Keratinocyte (primary cell): ENCODE data around the gene MAGED2. TPM values are rescaled to one million over a fixed set of nuclear protein-coding genes. Genes with fewer than 3 reads are reported as not detected.

Experiments
- DNase-seq: peaks from one replicate; pipeline ENCODE4 v3.0.0-alpha.2; 2011; ENCODE audit warnings: low read depth, missing footprints, low spot score
- FAIRE-seq: peaks from 2 replicates; lab custom pipeline; 2011; peaks lifted over from hg19 to GRCh38; lab: Jason Lieb, UNC
- H2AFZ ChIP-seq: 2 replicates; pipeline ENCODE4 v1.6.0; 2012; ENCODE audit warnings: low read length, control low read depth, inconsistent platforms; ENCODE audit not compliant: control insufficient read depth
- H3K27ac ChIP-seq: 2 replicates; pipeline ENCODE4 v1.5.1; 2011; ENCODE audit warnings: low read length; ENCODE audit not compliant: control insufficient read depth, insufficient read depth
- H3K27me3 ChIP-seq: 3 replicates; pipeline ENCODE4 v1.6.0; 2011; ENCODE audit warnings: low read length; ENCODE audit not compliant: control insufficient read depth, insufficient read depth; ENCODE audit errors: extremely low read depth
- H3K36me3 ChIP-seq, 2 experiments: 2 replicates in 1 of 2; 3 replicates in 1 of 2; pipeline ENCODE4 v1.5.1; 2011; ENCODE audit warnings: low read length in 2 of 2, mild to moderate bottlenecking in 1 of 2; ENCODE audit not compliant: control insufficient read depth in 2 of 2, insufficient read depth in 2 of 2; ENCODE audit errors: extremely low read depth in 1 of 2
- H3K4me1 ChIP-seq: 3 replicates; pipeline ENCODE4 v1.5.1; 2011; ENCODE audit warnings: low read length; ENCODE audit not compliant: control insufficient read depth, insufficient read depth; ENCODE audit errors: extremely low read depth
- H3K4me2 ChIP-seq: 3 replicates; pipeline ENCODE4 v1.6.0; 2011; ENCODE audit warnings: low read depth, low read length; ENCODE audit not compliant: control insufficient read depth, insufficient read depth; ENCODE audit errors: extremely low read depth
- H3K4me3 ChIP-seq, 3 experiments: fragments of 200-600 bp in 1 of 3; sonication (generic) in 1 of 3; 2 replicates in 2 of 3; 3 replicates in 1 of 3; pipeline ENCODE4 v1.5.1; 2011 to 2016; ENCODE audit warnings: low read length in 3 of 3, mild to moderate bottlenecking in 3 of 3, control low read depth in 2 of 3, inconsistent platforms in 1 of 3, low read depth in 1 of 3, mixed read lengths in 1 of 3, mixed run types in 1 of 3, moderate library complexity in 1 of 3; ENCODE audit not compliant: control insufficient read depth in 2 of 3, insufficient read depth in 2 of 3; ENCODE audit errors: extremely low read depth in 1 of 3
- H3K79me2 ChIP-seq: 2 replicates; pipeline ENCODE4 v1.6.0; 2012; ENCODE audit warnings: low read length; ENCODE audit not compliant: control insufficient read depth, insufficient read depth
- H3K9ac ChIP-seq: 3 replicates; pipeline ENCODE4 v1.6.0; 2011; ENCODE audit warnings: low read length; ENCODE audit not compliant: control insufficient read depth, insufficient read depth; ENCODE audit errors: extremely low read depth
- H3K9me1 ChIP-seq: 3 replicates; pipeline ENCODE4 v1.6.0; 2011; ENCODE audit warnings: low read length; ENCODE audit not compliant: control insufficient read depth, insufficient read depth; ENCODE audit errors: extremely low read depth
- H3K9me3 ChIP-seq: 2 replicates; pipeline ENCODE4 v1.5.1; 2012; ENCODE audit warnings: low read depth, low read length; ENCODE audit not compliant: control insufficient read depth
- H4K20me1 ChIP-seq: 3 replicates; pipeline ENCODE4 v1.6.0; 2011; ENCODE audit warnings: low read length; ENCODE audit not compliant: control insufficient read depth, insufficient read depth; ENCODE audit errors: extremely low read depth
- EZH2 ChIP-seq: IDR thresholded peaks from one replicate; pipeline ENCODE4 v1.6.1; 2012; ENCODE audit warnings: inconsistent platforms, mild to moderate bottlenecking, low read length, moderate library complexity
- dilution Hi-C: fragments of 300-500 bp; cut with MboI; formaldehyde crosslinking; loops from one replicate; pipeline ENCODE4 v1.7.0; 2020; ENCODE audit warnings: low sequenced_read_pairs; ENCODE audit not compliant: extremely low pct_ligation_motif_present
- polyA plus RNA-seq, 5 experiments: library from polyadenylated mRNA; depleted of rRNA in 3 of 5; stranded (reverse) in 3 of 5; stranded (forward) in 1 of 5; unstranded in 1 of 5; fragments of >200 nt; gene quantifications; 1 replicate in 1 of 5; 2 replicates in 3 of 5; 3 replicates in 1 of 5; pipeline versions ENCODE4 v1.2.1 to v1.2.3, GENCODE V29; 2011 to 2012; ENCODE audit warnings: missing spikeins in 2 of 5, low read depth in 1 of 5, low replicate concordance in 1 of 5
- TF ChIP-seq, protein P1 (sequence below), 3 experiments: IDR thresholded peaks in 1 of 3; conservative IDR thresholded peaks in 1 of 3; optimal IDR thresholded peaks in 1 of 3; 2 replicates in 2 of 3; 3 replicates in 1 of 3; pipeline versions ENCODE3 to v1.5.1; 2011; ENCODE audit warnings: low read length in 3 of 3, mild to moderate bottlenecking in 3 of 3, moderate library complexity in 2 of 3, control low read depth in 1 of 3, inconsistent platforms in 1 of 3; ENCODE audit not compliant: insufficient read depth in 2 of 3; ENCODE audit errors: extremely low read depth in 1 of 3

The MAGED2 gene
- polyA plus RNA-seq, 1 donor (not counting 4 experiments of a cell fraction or from before 2014, with no cell fraction given): 77.5 TPM

- Histone ChIP-seq H3K9ac (no peak overlapping the region), H3K4me3 (no peak overlapping the region), H3K9me3 (no peaks in the 10 kb centered on the region), H4K20me1 (no peaks in the 10 kb centered on the region), H3K4me1 (no peaks in the 10 kb centered on the region), H3K27ac (no peak overlapping the region), H3K27me3 (no peaks in the 10 kb centered on the region), H3K36me3 (peaks cover 0 to 6% of the 10 kb centered on the region in 2 experiments), H3K9me1 (no peaks in the 10 kb centered on the region), H2AFZ (no peak overlapping the region), H3K79me2 (no peaks in the 10 kb centered on the region), H3K4me2 (no peak overlapping the region)
- FAIRE-seq: no peak
- TF ChIP-seq, protein P1, sequence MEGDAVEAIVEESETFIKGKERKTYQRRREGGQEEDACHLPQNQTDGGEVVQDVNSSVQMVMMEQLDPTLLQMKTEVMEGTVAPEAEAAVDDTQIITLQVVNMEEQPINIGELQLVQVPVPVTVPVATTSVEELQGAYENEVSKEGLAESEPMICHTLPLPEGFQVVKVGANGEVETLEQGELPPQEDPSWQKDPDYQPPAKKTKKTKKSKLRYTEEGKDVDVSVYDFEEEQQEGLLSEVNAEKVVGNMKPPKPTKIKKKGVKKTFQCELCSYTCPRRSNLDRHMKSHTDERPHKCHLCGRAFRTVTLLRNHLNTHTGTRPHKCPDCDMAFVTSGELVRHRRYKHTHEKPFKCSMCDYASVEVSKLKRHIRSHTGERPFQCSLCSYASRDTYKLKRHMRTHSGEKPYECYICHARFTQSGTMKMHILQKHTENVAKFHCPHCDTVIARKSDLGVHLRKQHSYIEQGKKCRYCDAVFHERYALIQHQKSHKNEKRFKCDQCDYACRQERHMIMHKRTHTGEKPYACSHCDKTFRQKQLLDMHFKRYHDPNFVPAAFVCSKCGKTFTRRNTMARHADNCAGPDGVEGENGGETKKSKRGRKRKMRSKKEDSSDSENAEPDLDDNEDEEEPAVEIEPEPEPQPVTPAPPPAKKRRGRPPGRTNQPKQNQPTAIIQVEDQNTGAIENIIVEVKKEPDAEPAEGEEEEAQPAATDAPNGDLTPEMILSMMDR (optimal IDR thresholded peaks at IDR 0.05 in 1 of 3, IDR thresholded peaks at IDR 0.05 in 1 of 3, conservative IDR thresholded peaks at IDR 0.05 in 1 of 3; ENCODE audit: extremely low read depth in 1 of 3, insufficient read depth in 2 of 3, low read length in 3 of 3): no peak
- TF ChIP-seq EZH2: no peak
- dilution Hi-C loops: no loop called here
- DNase-seq: no peak
These were observed 9.8 kb downstream of the MAGED2 start for GRCh38 chrX:54817220-54817820.

GRCh38 chrX:54818221-54818620 is 10.7 kb downstream of the MAGED2 start:
- FAIRE-seq: no peak
- no peak overlapping the region for H2AFZ ChIP-seq
- no peaks in the 10 kb centered on the region for H3K9me1 ChIP-seq
- no peak for TF ChIP-seq EZH2
- TF ChIP-seq, protein P1 (optimal IDR thresholded peaks at IDR 0.05 in 1 of 3, IDR thresholded peaks at IDR 0.05 in 1 of 3, conservative IDR thresholded peaks at IDR 0.05 in 1 of 3; ENCODE audit: extremely low read depth in 1 of 3, insufficient read depth in 2 of 3, low read length in 3 of 3): no peak
- dilution Hi-C loops: no loop called here
- H3K4me1 ChIP-seq: no peaks in the 10 kb centered on the region
- DNase-seq: no peak
- H3K4me3 ChIP-seq: no peak overlapping the region
- no peak overlapping the region for H3K27ac ChIP-seq
- no peak overlapping the region for H3K4me2 ChIP-seq
- no peak overlapping the region for H3K9ac ChIP-seq
- H3K9me3 ChIP-seq: no peaks in the 10 kb centered on the region
- peaks cover 0 to 6% of the 10 kb centered on the region in 2 experiments for H3K36me3 ChIP-seq
- no peaks in the 10 kb centered on the region for H3K27me3 ChIP-seq
- H3K79me2 ChIP-seq: no peaks in the 10 kb centered on the region
- H4K20me1 ChIP-seq: no peaks in the 10 kb centered on the region
